GM12878 (cell line): ENCODE measurements around the gene RGS12. TPM values are rescaled to one million over a fixed set of nuclear protein-coding genes. Genes with fewer than 3 reads are reported as not detected.

Source experiments
- ATAC-seq: fragments of 200-7000 bp; cut with Tn5 transposase; 3 replicates; pipeline ENCODE4 v1.9.1; 2020; ENCODE audit warnings: mild to moderate bottlenecking, moderate library complexity
- BruUV-seq: library from RNA; stranded (reverse); fragments of 400-500 nt; replicated peaks from 2 replicates; lab custom pipeline; 2021; lab: Mats Ljungman, UMichigan
- CTCF ChIA-PET: fragments of 300-600 bp; sonication (Branson Sonifier 250); formaldehyde crosslinking; extraction: SDS; loops from one replicate; lab custom pipeline; 2021; ENCODE audit warnings: inconsistent platforms; lab: Yijun Ruan, JAX
- POLR2A ChIA-PET: fragments of 350-600 bp; formaldehyde crosslinking; extraction: SDS; loops from one replicate; lab custom pipeline; 2021; ENCODE audit warnings: inconsistent platforms; lab: Charles Lee
- RAD21 ChIA-PET: fragments of 300-600 bp; sonication (Branson Sonifier 250); formaldehyde crosslinking; loops from one replicate; lab custom pipeline; 2023; ENCODE audit warnings: antibody characterized with exemption; ENCODE audit not compliant: unreplicated experiment; lab: Charles Lee
- SMC1A ChIA-PET: fragments of 300-600 bp; sonication (Branson Sonifier 250); formaldehyde crosslinking; loops from one replicate; lab custom pipeline; 2023; ENCODE audit not compliant: unreplicated experiment, uncharacterized antibody; lab: Charles Lee
- DNase-seq: peaks from one replicate; pipeline ENCODE4 v3.0.0-alpha.2; 2011; ENCODE audit warnings: low read depth, low spot score
- FAIRE-seq: peaks from 3 replicates; lab custom pipeline; 2011; peaks lifted over from hg19 to GRCh38; lab: Jason Lieb, UNC
- H2AFZ ChIP-seq: 2 replicates; pipeline ENCODE4 v1.6.0; 2011; ENCODE audit warnings: low read depth, low read length, control low read depth; ENCODE audit not compliant: control insufficient read depth
- H3K27ac ChIP-seq: 2 replicates; pipeline ENCODE4 v1.5.1; 2011; ENCODE audit warnings: control low read depth; ENCODE audit not compliant: control insufficient read depth, insufficient read depth
- H3K27me3 ChIP-seq, 2 experiments: replicated peaks in 1 of 2; 2 replicates each; pipeline versions ENCODE4 v1.6.0 to v1.6.1; 2011; ENCODE audit warnings: low read length in 1 of 2; ENCODE audit not compliant: control insufficient read depth in 2 of 2, insufficient read depth in 2 of 2
- H3K36me3 ChIP-seq, 2 experiments: 2 replicates each; pipeline ENCODE4 v1.5.1; 2011; ENCODE audit warnings: low read length in 1 of 2; ENCODE audit not compliant: control insufficient read depth in 2 of 2, insufficient read depth in 2 of 2
- H3K4me1 ChIP-seq: 2 replicates; pipeline ENCODE4 v1.6.1; 2011; ENCODE audit warnings: mild to moderate bottlenecking, low read length, moderate library complexity, mixed read lengths; ENCODE audit not compliant: control insufficient read depth, insufficient read depth
- H3K4me2 ChIP-seq: 2 replicates; pipeline ENCODE4 v1.6.0; 2011; ENCODE audit warnings: control low read depth; ENCODE audit not compliant: control insufficient read depth, insufficient read depth
- H3K4me3 ChIP-seq: fragments of 200-600 bp; sonication (generic); 2 replicates; pipeline ENCODE4 v1.5.1; 2016
- H3K79me2 ChIP-seq: 2 replicates; pipeline ENCODE4 v1.6.0; 2011; ENCODE audit warnings: low read length; ENCODE audit not compliant: control insufficient read depth, insufficient read depth
- H3K9ac ChIP-seq: 2 replicates; pipeline ENCODE4 v1.8.0; 2011; ENCODE audit warnings: low read length, control low read depth, mixed read lengths; ENCODE audit not compliant: control insufficient read depth, insufficient read depth
- H3K9me3 ChIP-seq: replicated peaks from 3 replicates; pipeline ENCODE4 v1.5.1; 2011; ENCODE audit warnings: mild to moderate bottlenecking, low read length; ENCODE audit not compliant: control insufficient read depth, insufficient read depth
- H4K20me1 ChIP-seq: 2 replicates; pipeline ENCODE4 v1.6.0; 2011; ENCODE audit not compliant: control insufficient read depth, insufficient read depth
- CBX3 ChIP-seq: fragments of 200-600 bp; sonication (generic); IDR thresholded peaks from 2 replicates; pipeline ENCODE4 v1.6.1; 2016; ENCODE audit warnings: low read depth, borderline replicate concordance
- CBX5 ChIP-seq: sonication (generic); IDR thresholded peaks from 2 replicates; pipeline ENCODE4 v1.6.1; 2016; ENCODE audit warnings: low read depth, moderate library complexity, mild to moderate bottlenecking, inconsistent platforms
- CREB1 ChIP-seq: IDR thresholded peaks from 2 replicates; pipeline ENCODE4 v1.6.1; 2012; ENCODE audit warnings: low read depth, mild to moderate bottlenecking, inconsistent platforms
- E4F1 ChIP-seq: fragments of 450-650 bp; IDR thresholded peaks from 2 replicates; pipeline ENCODE4 v1.6.1; 2018; ENCODE audit warnings: borderline replicate concordance, mild to moderate bottlenecking; ENCODE audit not compliant: partially characterized antibody
- EGR1 ChIP-seq, 2 experiments: IDR thresholded peaks; 1 replicate in 1 of 2; 2 replicates in 1 of 2; pipeline ENCODE4 v1.6.1; 2011 to 2012; ENCODE audit warnings: low read depth in 2 of 2, low read length in 2 of 2, borderline replicate concordance in 1 of 2, mild to moderate bottlenecking in 1 of 2, moderate library complexity in 1 of 2
- KLF5 ChIP-seq: fragments of 450-650 bp; IDR thresholded peaks from 2 replicates; pipeline ENCODE4 v1.6.1; 2014; ENCODE audit warnings: mild to moderate bottlenecking; ENCODE audit not compliant: partially characterized antibody
- LARP7 ChIP-seq: fragments of 450-650 bp; IDR thresholded peaks from 2 replicates; pipeline ENCODE4 v1.6.1; 2017; ENCODE audit warnings: mild to moderate bottlenecking
- MTA3 ChIP-seq: IDR thresholded peaks from 2 replicates; pipeline ENCODE4 v1.6.1; 2012; ENCODE audit warnings: low read length, inconsistent platforms, borderline replicate concordance
- NKRF ChIP-seq: fragments of 450-650 bp; conservative IDR thresholded peaks from 2 replicates; pipeline ENCODE4 v1.6.1; 2017; ENCODE audit warnings: mild to moderate bottlenecking, moderate library complexity
- RAD51 ChIP-seq: fragments of 450-650 bp; IDR thresholded peaks from 2 replicates; pipeline ENCODE4 v1.6.1; 2016; ENCODE audit warnings: moderate library complexity, mild to moderate bottlenecking, inconsistent platforms
- RB1 ChIP-seq: fragments of 450-650 bp; formaldehyde crosslinking; IDR thresholded peaks from 2 replicates; pipeline ENCODE4 v1.6.1; 2017; ENCODE audit warnings: mild to moderate bottlenecking, borderline replicate concordance
- SKIL ChIP-seq: fragments of 450-650 bp; IDR thresholded peaks from 2 replicates; pipeline ENCODE4 v1.6.1; 2017; ENCODE audit warnings: mild to moderate bottlenecking, low read depth, inconsistent platforms; ENCODE audit not compliant: poor library complexity, severe bottlenecking
- STAT1 ChIP-seq: fragments of 450-650 bp; conservative IDR thresholded peaks from 2 replicates; pipeline ENCODE4 v1.6.1; 2014; ENCODE audit warnings: antibody characterized with exemption, mild to moderate bottlenecking
- TBL1XR1 ChIP-seq: IDR thresholded peaks from 2 replicates; pipeline ENCODE4 v1.6.1; 2012; ENCODE audit warnings: low read depth, low read length, improper control_type of control experiment
- YY1 ChIP-seq: IDR thresholded peaks from 2 replicates; pipeline ENCODE4 v1.6.1; 2011; ENCODE audit warnings: low read depth, mild to moderate bottlenecking, low read length
- ZSCAN29 ChIP-seq: fragments of 450-650 bp; IDR thresholded peaks from 2 replicates; pipeline ENCODE4 v1.6.1; 2017; ENCODE audit warnings: mild to moderate bottlenecking, moderate library complexity
- WGBS: methylation state at CpG from one replicate; pipeline ENCODE4 v1.1.6; 2016; ENCODE audit warnings: low lambda C conversion rate; ENCODE audit not compliant: insufficient replicate concordance, insufficient coverage; ENCODE audit errors: missing lambda C conversion rate; 5-methylcytosine and 5-hydroxymethylcytosine counted together
- in situ Hi-C: fragments of 300-500 bp; cut with MboI; formaldehyde crosslinking; loops from 9 replicates; pipeline ENCODE4 v1.14.3; 2018; ENCODE audit warnings: mixed read lengths
- intact Hi-C: fragments of 100-400 bp; cut with micrococcal nuclease; formaldehyde crosslinking; loops from one replicate; pipeline ENCODE4 v1.14.2; 2022; ENCODE audit not compliant: unreplicated experiment
- polyA plus RNA-seq, 11 experiments: library from polyadenylated mRNA; depleted of rRNA in 4 of 11; unstranded in 6 of 11; stranded (reverse) in 5 of 11; fragments of >200 nt; fragmentation: Nextera tagmentation in 4 of 11; fragmentation: Illumina TruSeq in 1 of 11; extraction: Ambion mirVana in 4 of 11; extraction: Trizol in 1 of 11; gene quantifications; 1 replicate in 1 of 11; 2 replicates in 10 of 11; pipeline versions ENCODE4 v1.2.1 to v1.2.3, GENCODE V29; 2011 to 2016; ENCODE audit warnings: inconsistent platforms in 2 of 11, missing spikeins in 2 of 11, low read depth in 1 of 11
- total RNA-seq, 4 experiments: library from RNA; depleted of rRNA in 3 of 4; stranded (reverse); fragments of >200 nt in 3 of 4; fragmentation: Illumina TruSeq in 1 of 4; extraction: Trizol in 1 of 4; gene quantifications; 2 replicates each; pipeline versions ENCODE4 v1.2.1 to v1.2.3, GENCODE V29; 2013 to 2021

RGS12 gene
- total and polyA plus RNA-seq, 10 of the 15 experiments (the other 5 are each of a cell fraction or from before 2014, with no cell fraction given), result 0.02 to 2.2 (median 0.73) TPM

GRCh38 chr4:3290889-3291321, 1.9 kb upstream of the RGS12 start (continued):
- TF ChIP-seq RB1 (no peak), YY1 (no peak), LARP7 (no peak)

GRCh38 chr4:3291411-3291968, 1.3 kb upstream of the RGS12 start:
- Histone ChIP-seq H3K4me3 (peak overlapping the region; percentile 85), H3K4me1 (peaks cover 16% of the 10 kb centered on the region), H3K36me3 (no peaks in the 10 kb centered on the region), H3K27ac (no peak overlapping the region), H3K4me2 (peak overlapping the region; percentile 100), H3K9me3 (no peaks in the 10 kb centered on the region; the same call in 2 of the 3 replicates), H3K27me3 (peaks cover 2 to 7% of the 10 kb centered on the region in 2 experiments; a peak in 2 of 4 replicates), H2AFZ (peak overlapping the region; percentile 66; the same call in 1 of the 2 replicates), H3K79me2 (no peaks in the 10 kb centered on the region), H3K9ac (no peak overlapping the region), H4K20me1 (no peaks in the 10 kb centered on the region)
- BruUV-seq, result no TSS peak
- SMC1A ChIA-PET, result interaction anchor here (0.6 to 1.9 kb wide), 2 partner anchors 11 to 665 kb away, joined by 3 to 4 read pairs; no protein-coding TSS in a partner anchor
- in situ Hi-C loops, result no loop called here
- RAD21 ChIA-PET, result no interaction called here
- CTCF ChIA-PET, result no interaction called here
- ATAC-seq (no peak), DNase-seq (no peak), FAIRE-seq (no peak)
- TF ChIP-seq SKIL (no peak), STAT1 (no peak), E4F1 (no peak), CBX5 (no peak), CBX3 (no peak), EGR1 (IDR thresholded peaks at IDR 0.05; ENCODE audit: borderline replicate concordance in 1 of 2, low read depth in 2 of 2, low read length in 2 of 2) (no peak), CREB1 (no peak), KLF5 (no peak), MTA3 (no peak), TBL1XR1 (no peak), ZSCAN29 (no peak), NKRF (no peak), RAD51 (no peak)
- 77% methylated on average over 24 of the region's 24 CpGs for WGBS
- POLR2A ChIA-PET, result interaction anchor here (0.7 kb wide), 1 partner anchor 181 kb away, joined by 5 read pairs; no protein-coding TSS in a partner anchor
- intact Hi-C loops, result no loop called here
